HUDEP-2 (cell line): ENCODE measurements around the gene NPEPL1.

ENCODE experiments used
- DNase-seq, 76 experiments: peaks; one replicate each; lab custom pipeline; 2025; ENCODE audit not compliant: unreplicated experiment in 76 of 76; lab: John Stamatoyannopoulos, UW

Gene NPEPL1

DNA sequence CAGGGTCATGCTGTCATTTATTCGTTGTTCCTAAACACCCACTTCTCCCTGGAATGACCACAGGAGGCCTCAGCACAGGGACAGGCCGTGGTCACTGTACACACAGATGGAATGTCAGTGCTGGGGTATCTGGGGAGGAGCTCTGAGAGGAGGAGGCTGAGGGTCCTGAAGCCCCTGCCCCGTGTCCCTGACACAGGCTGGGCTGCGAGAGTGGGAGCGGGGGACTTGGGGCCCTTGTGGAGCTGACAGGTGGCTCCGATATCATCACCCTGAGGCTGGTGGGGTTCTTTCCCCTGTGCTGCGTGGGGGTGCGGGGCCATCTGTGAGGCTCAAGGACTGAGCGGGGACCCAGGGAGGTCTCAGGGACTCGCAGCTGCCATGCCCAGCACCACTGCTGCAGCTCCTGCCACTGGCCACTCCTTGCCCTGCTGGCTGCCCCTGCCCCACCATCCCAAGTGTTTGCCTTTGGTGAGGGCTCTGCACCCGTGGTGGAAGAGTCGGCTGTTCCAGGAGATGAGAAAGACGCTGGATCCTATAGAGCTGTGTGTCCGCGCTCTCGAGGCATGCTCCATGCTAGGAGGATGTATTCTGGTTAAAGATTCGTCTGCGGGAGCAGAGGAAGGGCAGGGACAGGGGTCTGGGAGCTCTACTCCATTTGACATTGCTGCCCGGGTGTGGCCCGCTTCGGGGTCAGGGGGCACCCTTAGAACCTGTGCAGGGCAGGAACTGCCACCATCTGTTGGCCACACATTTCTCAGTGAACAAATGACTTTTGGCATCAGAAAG, 18.9 kb downstream of the NPEPL1 start:
- DNase-seq, result no peak

DNA sequence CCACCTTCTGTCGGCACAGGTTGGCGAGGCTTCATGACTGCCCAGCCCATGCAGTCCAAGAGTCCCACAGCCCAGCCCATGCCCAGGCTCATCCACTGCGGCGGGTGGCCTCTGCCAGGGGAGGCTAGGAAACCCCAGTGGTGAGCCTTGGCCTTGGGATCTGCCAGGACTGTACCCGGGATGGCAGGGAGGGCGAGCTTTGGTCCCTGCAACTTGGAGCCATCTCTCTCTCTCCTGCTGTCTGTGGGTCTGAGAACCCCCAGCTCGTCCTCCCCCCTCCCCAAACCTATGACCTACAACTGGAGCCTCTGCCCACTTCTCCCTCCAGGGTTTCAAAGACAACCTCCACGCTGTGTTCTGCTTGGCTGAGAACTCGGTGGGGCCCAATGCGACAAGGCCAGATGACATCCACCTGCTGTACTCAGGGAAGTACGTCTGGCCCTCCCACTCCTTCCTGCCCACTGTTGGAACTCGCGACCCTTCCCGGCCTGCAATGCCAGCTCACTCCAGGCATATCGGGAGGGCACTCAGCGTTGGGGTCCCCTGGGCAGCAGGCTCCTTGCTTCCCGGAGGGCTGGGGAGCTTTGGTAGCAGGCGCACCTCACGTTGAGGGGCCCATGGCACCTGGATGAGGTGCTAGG, 19.7 kb downstream of the NPEPL1 start:
- DNase-seq, result no peak

DNA sequence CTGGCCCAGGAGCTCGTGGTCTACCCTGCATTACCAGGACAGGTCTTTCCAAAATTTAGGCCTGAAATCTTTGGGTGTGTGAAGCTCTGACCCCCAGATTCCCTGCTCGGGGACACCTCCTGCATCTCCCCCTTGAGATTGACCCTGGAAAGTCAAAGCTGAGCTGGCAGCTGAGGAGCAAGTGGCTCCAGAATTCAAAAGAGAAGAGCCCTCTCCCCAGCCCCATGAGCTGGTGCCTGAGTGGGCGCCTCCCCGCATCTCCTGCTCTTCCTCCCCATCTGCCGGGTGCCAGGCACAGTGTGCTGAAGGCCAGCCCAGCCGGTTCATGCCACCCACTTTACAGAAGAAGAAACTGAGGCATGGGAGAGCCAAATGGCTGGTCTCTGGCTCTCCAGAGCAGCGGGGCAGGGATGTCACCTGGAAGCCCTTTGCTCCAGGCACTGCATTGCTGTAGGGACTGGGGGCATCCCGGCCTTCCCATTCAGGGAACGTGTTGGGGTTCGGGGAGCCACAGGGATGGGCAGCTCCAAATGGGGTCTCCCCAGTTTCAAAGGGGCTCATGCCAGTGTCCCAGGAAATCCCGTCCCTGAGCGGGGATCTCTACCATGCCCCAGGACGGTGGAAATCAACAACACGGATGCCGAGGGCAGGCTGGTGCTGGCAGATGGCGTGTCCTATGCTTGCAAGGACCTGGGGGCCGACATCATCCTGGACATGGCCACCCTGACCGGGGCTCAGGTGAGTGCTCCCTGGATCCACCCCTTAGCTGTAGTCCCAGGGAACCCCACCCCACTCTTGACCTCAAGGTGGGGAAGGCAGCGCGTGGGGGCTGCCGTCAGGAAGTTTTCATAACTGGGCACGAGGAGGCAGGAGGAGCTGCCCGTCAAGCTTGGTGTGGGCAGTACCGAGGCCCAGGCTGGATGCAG, 20.5 kb downstream of the NPEPL1 start:
- DNase-seq, result no peak

DNA sequence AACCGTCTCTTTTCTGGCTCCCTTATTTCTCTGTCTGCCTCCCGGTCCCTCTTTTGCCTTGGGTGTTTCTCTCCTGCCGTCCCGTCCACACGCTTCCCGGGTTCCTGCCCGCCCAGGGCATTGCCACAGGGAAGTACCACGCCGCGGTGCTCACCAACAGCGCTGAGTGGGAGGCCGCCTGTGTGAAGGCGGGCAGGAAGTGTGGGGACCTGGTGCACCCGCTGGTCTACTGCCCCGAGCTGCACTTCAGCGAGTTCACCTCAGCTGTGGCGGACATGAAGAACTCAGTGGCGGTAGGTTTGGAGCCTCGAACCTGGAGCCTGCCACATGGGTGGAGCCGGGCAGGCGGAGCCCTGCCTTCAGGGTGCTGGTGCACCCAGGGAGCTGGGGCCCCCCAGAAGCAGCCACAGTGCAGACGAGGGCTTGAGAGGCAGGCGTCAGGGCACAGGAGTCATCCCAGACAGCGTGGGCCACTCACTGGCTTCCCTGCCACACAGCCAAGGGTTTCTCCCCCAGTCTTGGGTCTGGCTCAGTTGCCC, 21.3 kb downstream of the NPEPL1 start:
- no peak for DNase-seq

DNA sequence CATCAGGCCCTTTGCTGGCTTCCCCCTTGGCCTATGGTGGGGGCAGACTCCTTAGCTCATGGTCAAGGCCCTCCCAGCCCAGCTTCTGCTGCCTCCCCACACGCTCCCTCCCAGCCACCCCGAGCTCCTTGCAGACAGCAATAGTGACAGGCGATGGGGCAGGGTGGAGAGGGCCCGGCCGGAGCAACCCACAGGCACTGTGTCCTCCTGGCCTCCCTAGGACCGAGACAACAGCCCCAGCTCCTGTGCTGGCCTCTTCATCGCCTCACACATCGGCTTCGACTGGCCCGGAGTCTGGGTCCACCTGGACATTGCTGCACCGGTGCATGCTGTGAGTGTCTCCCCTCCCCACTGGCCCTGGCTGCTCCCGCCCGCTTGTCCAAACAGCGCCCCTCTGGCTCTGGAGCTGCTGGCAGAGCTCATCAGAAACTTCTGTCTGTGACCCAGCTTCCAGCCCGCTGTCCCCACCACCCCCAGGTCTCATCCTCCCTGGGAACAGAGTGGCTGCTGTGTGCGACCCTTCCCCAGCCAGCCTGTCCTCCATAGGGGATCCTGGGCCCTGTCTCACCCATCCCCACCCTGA, 21.8 kb downstream of the NPEPL1 start:
- no peak for DNase-seq

DNA sequence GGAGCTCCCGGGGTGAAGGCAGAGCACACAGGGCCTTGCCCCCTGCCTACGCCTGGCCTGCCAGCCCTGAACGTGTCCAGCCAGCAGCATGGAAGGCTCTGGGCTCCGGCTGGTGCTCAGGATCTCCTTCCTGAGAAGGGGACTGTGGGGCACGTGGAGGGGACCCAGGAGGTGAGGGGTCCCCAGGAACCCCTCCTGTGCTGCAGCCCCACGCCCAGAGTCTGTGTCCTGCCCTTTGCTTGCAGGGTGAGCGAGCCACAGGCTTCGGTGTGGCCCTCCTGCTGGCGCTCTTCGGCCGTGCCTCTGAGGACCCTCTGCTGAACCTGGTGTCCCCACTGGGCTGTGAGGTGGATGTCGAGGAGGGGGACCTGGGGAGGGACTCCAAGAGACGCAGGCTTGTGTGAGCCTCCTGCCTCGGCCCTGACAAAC, 22.3 kb downstream of the NPEPL1 start:
- DNase-seq, result no peak

DNA sequence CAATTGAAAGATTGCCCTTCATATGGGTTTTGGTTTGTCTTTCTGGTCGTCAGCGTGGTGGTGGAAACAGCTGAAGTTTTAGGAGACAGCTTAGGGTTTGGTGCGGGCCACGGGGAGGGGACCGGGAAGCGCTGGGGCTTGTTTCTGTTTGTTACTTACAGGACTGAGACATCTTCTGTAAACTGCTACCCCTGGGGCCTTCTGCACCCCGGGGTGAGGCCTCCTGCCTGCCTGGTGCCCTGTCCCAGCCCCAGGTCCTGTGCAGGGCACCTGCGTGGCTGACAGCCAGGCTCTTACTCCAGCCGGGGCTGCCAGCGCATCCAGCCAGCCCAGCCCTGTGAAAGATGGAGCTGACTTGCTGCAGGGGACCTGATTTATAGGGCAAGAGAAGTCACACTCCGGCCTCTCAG, 22.8 kb downstream of the NPEPL1 start:
- no peak for DNase-seq

DNA sequence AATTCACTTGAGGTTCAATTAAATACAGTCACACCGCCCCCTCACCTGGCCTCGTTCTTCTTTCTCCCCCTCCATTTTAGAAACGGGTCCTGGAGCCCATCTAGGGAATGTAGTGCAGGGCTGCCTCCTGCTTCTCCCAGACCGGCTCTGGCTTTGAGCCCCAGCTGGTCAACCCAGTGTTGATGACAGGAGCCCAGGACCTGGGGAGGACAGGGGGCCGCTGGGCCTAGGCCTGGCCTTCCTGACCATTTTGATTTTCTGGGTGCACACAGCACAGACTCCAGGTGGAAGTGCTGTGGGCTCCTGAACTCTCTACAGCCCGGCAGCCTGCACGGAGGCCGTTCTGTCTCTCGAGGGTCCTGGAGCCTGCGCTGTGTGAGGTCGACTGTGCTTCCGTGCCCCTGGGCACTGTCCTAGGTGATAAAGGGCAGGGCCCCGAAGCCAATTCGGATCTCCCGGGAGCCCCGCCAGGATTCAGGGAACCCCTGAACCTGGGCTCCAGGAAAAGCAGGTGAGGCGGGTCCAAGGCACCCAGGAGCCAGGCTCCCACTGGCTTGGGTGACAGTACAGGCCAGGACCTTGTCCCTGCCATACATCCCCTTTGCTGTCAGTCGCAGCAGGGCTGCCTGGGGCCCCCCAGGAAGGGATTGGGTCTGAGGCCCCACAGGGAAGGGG, 23.3 kb downstream of the NPEPL1 start:
- no peak for DNase-seq

DNA sequence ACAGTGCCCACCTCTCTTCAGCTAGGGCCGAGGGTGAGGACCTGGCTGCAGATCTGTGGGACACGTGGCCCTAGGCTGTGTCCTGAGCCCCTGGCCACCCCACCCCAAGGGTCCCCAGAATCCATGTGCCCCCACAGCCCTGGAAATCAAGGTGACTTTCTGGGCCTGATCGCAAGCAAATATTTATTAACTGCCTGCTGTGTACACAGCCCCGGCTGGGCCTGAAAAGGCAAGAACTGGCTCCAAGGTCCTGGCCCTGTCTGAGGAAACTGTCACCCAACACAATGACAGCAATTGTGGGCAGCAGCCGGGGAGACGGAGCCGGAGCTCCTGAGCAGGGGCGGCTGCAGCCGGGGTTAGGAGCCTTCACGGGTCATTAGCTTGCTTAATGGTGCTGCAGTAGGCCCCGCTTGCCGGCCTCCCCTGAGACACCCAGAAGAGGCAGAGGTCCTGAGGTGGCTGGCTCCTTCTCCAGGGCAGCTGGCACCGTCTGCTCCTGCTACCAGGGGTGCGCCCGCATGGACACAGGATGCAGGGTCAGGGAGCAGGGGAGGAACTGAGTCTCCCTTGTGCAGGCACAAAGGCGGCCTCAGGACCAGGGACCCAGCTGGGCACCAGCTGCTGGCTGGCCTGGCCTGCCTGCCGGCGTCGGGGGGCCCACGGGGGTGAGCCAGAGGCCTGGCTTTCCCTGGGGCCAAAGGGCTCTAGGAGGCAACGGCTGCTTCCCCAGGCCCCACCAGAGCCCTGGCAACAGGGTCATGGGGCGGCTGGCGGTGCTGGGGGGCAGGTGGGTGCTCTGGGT, 24.1 kb downstream of the NPEPL1 start:
- no peak for DNase-seq

DNA sequence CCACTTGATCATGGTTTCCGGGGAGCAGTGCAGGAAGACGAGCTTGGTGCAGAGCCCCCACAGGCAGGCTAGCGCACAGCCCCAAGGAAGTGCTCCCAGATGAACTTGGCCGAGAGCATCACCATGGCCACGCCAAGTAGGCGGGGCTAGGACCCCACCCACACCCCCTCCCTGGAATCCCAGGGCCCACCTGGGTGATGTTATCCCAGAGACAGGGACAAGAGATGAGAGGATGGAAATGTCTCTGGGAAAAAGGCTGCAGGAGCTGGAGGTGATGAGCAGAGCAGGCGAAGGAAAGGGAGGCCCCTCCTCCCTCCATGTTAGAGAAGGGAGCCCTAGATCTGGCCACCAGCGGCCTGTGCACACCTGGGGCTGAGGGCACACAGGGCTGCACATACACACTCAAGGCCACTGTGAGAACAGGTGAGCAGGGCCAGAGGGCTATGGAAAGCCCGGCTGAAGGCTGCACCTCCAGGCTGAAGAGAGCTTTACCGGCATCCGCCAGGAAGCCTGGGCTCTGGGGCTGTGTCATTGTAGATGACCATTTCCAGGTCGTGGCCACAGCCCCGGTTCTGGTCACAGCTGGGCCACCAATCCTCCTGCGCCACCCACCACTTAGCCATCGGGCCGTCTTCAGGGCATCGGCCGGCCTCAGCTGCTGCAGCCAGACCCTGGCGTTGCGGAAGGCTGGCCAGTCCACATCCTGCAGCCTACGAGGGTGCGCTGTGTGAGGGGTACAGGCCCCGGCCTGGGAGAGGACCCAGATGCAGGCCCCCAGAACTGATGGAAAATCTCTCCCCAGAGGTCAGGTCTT, 24.9 kb downstream of the NPEPL1 start:
- no peak for DNase-seq

DNA sequence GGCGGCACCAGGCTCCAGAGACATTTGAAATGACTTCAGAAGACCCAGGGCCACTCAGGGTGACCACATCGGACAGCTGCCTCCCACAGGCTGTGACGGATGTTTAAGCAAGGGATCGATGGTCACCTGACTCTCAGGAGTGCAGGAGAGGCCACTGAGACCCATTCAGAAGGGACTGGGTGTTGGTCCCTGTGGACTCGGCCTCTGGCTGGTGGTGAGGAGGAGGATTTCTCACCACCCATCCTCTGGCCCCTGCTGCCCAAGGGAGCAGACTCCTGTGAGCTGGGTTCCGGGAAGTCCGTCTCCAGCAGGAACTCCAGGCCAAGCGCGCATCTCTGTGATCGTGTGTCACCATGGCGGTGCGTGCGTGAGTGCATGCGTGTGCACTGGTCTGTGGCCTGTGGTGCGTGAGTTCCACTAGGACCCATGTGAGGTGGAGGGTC, 25.5 kb downstream of the NPEPL1 start:
- DNase-seq, result no peak

DNA sequence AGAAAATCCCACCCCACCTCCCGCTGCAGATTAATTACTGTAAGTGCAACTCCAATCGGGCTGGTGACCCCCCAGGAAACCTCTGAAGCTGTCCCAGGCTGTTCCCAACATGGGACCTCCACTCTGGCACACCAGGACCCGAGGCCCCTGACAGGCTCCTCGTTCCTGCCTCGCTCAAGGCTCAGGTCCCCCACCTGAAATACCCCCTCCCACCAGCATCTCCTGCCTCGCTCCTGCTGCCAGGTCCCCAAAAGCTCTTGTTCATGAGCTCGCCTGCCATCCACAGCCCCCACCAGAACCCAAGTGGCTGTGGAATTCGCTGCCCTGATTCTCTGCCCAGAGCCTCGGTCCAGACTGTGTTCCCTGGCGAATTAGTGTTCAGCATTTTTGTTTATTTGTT, 26.1 kb downstream of the NPEPL1 start:
- no peak for DNase-seq

DNA sequence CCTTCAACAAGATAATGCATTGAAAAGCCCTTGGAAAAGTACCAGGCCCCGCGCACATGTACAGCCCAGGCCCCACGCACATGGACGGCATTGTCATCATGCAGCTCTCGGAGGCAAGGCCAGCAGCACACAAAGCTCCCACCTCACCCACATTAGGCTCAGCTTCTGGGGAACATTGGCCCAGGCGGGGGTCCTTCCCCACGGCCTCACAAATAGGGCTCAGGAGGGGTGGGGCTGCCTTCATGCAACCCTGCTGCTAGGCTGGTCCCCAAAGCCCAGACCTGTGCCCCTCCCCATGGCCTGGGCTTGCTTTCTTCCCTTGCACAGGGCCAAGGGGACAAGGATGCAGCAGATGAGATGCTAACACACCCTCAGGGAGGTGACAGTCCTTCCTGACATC, 26.7 kb downstream of the NPEPL1 start:
- DNase-seq, result no peak

DNA sequence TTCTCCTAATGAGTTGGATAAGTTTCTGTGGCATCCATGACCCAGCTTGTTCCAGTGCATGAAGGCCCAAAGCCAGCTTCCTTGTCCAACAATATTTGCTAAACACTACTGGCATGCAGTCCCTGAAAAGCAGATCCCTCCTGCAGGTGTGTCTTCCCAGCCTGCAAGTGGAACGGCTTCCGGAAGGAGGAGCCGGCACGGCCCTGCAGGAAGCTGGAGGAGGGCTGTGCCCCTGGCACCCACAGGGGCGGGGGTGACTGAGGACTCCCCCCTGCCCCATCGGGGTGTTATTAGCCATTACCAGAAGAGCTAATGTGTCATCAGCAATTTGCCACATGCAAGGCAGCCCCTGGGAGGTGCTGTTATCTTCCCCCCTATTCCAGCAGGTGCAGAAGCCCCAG, 27.4 kb downstream of the NPEPL1 start:
- DNase-seq, result no peak

DNA sequence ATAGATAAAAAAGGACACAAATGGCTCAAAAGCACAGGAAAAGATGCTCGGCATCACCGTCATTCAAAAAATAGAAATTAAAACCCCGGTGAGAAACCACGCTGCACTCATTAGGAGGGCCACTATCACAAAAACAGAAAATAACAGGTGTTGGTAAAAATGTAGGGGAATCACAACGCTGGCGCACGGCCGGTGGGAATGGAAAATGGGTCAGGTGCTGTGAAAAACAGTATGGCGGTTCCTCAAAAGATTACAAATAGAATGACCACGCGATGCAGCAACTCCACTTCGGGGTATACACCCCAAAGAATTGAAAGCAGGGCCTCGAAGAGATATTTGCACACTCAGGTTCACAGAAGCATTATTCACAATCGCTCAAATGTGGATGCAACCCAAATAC, 28.3 kb downstream of the NPEPL1 start:
- no peak for DNase-seq

DNA sequence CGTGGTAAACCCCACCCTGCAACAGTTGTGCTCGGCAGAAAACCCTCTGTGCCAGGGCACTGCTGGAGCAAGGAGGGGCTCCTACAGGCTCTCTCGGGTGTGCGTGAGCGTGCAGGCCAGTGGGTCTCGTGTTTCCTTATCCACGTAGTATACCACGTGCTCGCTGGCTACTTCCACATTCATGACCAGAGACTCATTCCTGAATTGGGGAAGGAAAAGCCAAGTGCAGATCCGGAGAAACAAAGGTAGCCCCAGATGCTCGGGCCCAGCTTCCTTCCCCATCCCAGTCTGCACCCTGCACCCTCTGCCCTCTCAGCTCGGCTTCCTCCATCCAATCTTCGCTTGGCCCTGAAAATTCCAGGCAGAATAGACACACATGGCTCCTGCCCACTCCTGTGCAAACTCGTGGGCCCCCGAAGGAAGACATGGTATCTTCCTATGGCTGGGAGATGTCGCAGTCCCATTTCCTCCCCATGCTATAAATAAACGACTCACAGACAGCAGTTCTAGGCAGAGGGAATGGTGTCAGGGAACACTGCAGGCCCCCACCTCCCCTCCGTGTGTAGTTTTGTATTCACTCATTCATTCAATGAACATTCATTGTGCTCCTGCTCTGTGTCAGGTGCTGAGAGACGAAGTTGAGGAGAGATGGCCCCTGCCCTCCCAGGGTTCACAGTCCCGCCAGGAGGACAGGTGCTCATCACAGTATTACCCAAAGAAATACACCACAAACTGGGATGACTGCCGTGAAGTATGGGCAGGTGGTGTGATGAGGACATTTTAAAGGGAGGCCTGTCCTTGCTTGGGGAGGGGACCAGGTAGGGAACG, 29.6 kb downstream of the NPEPL1 start:
- no peak for DNase-seq

DNA sequence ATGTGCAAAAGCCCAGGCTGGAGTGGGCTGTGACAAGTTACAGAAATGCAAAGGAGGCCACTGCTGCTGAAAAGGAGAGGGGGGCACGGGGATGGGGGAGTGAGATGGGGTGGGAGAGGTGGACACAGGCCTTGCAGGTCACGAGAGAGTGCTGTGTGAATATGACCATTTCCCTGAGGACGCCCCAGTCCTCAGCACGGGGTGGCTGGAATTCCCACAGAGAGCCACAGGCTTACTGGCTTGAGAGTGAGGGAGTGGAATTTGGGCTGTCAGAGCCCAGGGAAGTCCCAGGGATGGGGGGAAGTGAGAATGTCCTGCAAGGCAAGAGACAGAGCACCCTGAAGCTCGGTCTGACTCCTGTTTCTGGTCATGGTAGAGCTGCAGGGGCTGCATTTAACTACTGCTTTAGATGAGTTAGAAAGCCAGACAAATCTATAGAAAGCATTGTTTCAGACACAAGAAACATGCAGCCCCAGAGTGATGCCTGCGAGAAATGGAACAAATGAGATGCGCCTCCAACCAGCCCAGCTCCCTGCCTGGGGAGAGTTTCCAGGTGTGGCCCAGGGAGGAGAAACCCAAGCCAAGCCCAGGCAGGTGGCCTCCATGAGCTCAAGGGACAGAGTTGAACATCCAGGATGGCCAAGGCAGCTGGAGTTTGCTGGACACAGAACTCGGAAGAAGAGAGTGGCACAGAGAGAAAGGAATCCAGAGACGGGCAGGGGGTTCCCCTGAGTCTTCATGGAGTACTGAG, 30.5 kb downstream of the NPEPL1 start:
- DNase-seq, result no peak
